A549 treated with CORT108297 at 1 μM for 4 hours (cell line): ENCODE measurements around the gene TREM2. TPM values are rescaled to one million over a fixed set of nuclear protein-coding genes. Genes with fewer than 3 reads are reported as not detected.

Source experiments
- total RNA-seq: library from RNA; stranded (reverse); fragments of 200-300 nt; extraction: Qiagen RNA extraction; gene quantifications from 5 replicates; pipeline ENCODE4 v1.2.3, GENCODE V29; 2022

Gene TREM2
- not detected in 5 replicates for total RNA-seq

GRCh38 chr6:41162687-41163418 lies at the start of gene TREM2:
TREM2 (minus strand) TSS chr6:41163116; CDS start chr6:41163082, 34 bp downstream.

GRCh38 chr6:41200901-41201763 lies 38.2 kb upstream of the TREM2 start, which contains the start of gene TREML2:
TREML2 (minus strand) TSS chr6:41201149; CDS start chr6:41201008, 141 bp downstream.

GRCh38 chr6:41153992-41154625 lies 8.8 kb downstream of the TREM2 start, which contains the start of gene TREML1:
TREML1 (minus strand) TSS chr6:41154347; CDS start chr6:41154288, 59 bp downstream.

Other genes with a start within 250 kb of the TREM2 start
- 0.34 to 0.52 TPM (median 0.45 TPM) in 5 replicates for gene UNC5CL, start 123.9 kb downstream of the TREM2 start, total RNA-seq
- gene TSPO2, start 120.6 kb downstream of the TREM2 start, total RNA-seq = not detected in 5 replicates
- not detected in 5 replicates for gene APOBEC2, start 109.9 kb downstream of the TREM2 start, total RNA-seq
- 19.3 to 24.1 TPM (median 20.1 TPM) in 5 replicates for gene OARD1, start 90.8 kb downstream of the TREM2 start, total RNA-seq
- gene NFYA, start 90.1 kb downstream of the TREM2 start, total RNA-seq = 12.0 to 14.5 TPM (median 13.5 TPM) in 5 replicates
- not detected in 5 replicates for gene TREML1, start 8.8 kb downstream of the TREM2 start, total RNA-seq
- not detected in 5 replicates for gene TREML2, start 38.0 kb upstream of the TREM2 start, total RNA-seq
- gene TREML4, start 65.2 kb upstream of the TREM2 start, total RNA-seq = not detected in 5 replicates
- 0.10 to 0.23 TPM (median 0.16 TPM) in 4 of 5 replicates, not detected in the other for gene TREM1, start 123.6 kb upstream of the TREM2 start, total RNA-seq
- not detected in 5 replicates for gene NCR2, start 172.5 kb upstream of the TREM2 start, total RNA-seq